GM10847 (cell line): ENCODE results near the gene MAP3K4.

Experiments
- POLR2A ChIP-seq: IDR thresholded peaks from 2 replicates; pipeline ENCODE4 v1.6.1; 2011; ENCODE audit not compliant: insufficient read length; ENCODE audit errors: extremely low read depth

Gene MAP3K4

DNA sequence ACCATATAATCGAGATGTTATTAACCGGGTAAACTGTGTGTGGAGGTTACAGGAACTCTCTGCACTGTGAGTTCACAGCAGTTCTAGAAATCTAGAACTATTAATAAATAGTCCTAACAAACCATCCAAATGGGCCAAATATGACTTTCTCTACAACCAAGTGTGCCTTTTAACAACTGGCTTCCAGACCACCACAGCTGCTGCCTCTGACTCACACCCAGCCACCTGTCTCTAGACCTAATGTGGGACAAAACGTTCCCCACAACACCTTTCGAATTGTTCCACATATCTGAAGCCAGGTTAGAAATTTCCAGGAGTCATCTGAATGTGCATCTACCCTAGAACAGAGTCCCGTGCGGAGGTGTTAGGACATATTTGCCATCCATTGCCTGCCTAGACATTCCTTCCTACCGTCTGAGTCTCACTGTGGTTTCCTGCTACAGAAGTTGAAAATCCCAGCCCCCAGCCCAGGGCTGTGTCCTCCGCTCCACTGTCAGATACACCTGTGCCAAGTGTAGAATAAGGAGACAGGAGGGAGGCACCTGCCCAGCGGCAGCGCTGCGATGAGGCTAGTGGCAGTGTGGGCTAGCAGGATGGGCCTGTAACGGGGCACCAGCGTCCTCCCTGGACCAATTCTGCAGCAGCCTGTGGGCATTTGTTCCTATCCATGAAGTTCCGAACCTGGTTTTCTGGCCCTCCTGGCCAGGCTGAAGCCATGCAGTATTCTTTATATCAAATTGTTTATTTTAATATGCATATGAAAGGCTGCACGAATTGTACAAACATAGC, 28.5 kb upstream of the MAP3K4 start:
- no peak for TF ChIP-seq POLR2A

GRCh38 chr6:160963651-160964050, 27.9 kb upstream of the MAP3K4 start:
- TF ChIP-seq POLR2A: no peak

GRCh38 chr6:160965893-160966292, 25.7 kb upstream of the MAP3K4 start:
- no peak for TF ChIP-seq POLR2A

DNA sequence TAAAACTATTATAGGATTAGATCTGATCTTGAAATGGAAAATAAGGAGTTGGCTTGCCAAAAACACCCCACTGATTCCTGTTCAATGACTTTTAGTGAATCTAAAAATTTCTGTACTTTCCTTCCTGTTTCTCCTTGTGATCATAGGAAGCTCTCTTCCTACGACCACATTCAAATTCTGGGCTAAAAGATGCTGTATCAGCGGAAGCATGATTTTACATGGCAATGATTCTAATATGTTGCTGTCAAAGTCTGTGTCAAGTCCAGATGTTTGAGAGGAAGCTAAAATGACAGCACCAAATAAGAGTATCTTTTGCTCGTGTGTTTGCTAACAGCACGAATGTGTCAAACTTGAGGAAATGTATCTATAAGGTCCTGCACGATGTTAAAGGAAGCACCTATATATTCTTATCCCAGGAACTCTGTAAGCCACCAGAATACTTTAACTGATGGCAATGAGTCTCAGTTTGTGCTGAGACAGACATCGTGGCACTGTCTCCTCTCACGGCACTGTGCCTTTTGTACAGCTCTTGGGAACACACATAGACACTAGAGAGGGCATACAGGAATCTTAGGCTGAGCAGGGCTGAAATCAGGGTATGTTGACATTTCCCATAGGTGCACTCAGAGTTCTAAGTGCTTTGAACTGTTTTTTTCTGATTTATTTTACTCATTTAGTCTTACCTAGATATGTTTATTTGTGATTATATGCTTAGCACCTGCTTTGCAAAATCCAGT, 24.9 kb upstream of the MAP3K4 start:
- no peak for TF ChIP-seq POLR2A

DNA sequence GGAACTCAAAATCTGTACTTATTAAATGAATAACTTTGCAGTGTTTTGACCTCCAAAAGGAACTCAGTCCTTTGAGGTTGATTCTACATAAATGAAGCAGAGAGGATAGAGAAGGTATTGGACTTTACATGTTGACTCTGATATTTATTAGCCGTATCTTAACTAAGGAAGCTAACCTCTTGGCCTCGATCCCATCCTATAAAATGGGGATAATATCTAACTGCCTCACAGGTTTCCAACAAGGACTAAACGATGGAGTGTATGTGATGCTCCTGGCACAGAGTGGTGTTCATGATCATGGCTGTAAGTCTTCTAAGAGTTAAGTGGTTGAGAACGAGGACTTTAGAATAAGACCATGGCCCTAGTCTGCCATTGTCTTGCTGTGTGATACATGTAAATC, 24.2 kb upstream of the MAP3K4 start:
- no peak for TF ChIP-seq POLR2A

GRCh38 chr6:160967833-160968232, 23.7 kb upstream of the MAP3K4 start:
- TF ChIP-seq POLR2A: no peak

DNA sequence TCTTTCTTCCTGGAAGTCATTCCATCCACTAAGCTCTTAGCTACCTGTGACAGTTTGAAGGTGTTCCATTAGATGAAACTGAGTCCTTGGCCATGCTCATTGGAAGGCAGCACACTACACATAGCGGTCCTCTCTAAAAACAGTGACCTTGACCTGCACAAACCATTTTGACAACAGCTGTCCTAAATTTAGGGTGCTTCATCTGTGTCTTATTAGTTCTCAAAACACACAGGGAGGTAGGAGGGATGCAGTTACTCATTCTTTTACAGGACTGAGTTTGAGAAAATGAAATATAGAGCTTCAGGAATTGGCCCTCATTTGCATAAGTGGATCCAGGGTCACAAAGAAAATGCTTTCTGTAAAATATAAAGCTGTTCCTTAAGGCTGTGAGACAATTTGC, 20.4 kb upstream of the MAP3K4 start:
- TF ChIP-seq POLR2A: no peak

DNA sequence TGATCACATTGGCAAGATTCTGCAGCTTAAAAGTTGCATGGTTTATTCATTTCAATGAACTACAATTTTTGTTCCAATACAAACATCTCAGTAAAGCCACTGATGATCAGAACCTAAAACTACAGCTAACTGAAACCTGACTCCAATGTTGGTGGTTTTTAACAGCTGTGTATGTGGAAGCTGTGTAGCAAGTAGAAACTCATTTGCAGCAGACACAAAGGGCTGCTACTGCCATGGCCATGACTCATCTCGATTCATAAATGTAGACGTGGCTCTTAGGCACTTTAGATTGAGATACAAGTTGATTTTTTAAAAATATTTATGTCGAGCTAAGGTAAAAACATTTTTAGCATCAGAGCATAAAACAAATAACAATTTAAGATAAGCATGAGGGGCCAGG, 19.5 kb upstream of the MAP3K4 start:
- TF ChIP-seq POLR2A: no peak

DNA sequence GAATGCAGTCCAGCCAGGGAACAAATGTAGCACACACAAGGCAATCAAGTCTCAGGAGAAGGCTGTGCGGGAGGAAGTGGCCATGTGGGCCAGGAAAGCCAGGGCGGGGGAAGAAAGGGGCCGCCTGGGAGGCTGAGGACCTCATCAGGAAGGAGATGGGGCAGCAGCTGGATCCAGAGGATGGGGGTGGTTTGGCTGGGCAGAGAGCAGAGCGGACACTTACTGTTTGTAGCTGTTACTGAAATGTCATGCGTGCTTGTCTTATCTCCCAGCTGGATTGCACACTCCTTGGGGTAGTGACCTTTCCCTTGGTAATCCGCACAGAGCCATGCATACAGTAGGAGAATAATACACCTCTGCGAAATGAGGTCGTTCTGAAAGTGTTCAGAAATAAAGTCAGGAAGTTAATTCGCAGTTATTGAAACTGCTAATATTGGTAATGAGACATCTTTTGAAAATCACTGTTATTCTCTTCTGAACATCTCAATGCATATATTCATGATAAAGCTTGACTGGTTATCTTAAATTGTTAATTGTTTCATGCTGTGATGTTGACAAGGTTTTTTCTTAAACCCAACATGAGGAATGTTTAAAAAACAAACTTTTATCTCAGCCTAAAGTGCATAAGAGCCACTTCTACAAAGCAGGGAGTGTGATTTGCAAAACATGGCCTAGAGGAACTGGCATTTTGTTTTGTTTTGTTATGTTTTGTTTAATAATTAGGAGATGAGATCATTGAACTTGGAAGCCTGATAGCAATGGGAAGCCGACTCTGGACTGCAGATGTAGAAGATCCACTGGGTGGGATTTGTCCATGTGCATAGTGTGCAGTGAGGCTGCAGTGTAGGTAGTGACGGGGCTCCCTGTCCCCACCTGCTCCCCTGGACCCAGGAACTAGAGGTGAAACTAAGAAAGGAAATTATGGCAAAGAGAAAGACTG, 18.0 kb upstream of the MAP3K4 start:
- no peak for TF ChIP-seq POLR2A

DNA sequence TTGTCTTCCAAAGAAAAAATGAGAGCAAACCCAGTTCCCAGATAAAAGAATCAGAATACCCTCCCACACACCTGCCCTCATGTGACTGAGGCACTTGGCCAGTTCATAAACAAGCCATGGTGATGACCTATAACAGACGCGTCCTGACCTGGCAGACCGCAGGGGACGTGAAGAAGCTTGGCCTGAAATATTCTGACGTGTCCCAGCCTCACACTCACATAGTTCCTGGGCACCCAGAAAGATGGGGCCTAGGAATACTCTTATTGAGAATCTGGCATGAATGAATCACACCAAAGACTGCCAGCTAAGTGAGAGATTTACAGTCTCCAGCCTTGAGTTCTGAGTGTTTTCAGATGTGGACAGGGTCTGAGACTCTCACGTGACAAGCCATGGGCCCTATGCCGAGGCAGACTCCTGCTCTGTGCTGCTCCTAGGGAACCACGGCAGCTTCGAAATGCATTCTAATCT, 17.2 kb upstream of the MAP3K4 start:
- no peak for TF ChIP-seq POLR2A

GRCh38 chr6:160975162-160975561, 16.4 kb upstream of the MAP3K4 start:
- TF ChIP-seq POLR2A: no peak

DNA sequence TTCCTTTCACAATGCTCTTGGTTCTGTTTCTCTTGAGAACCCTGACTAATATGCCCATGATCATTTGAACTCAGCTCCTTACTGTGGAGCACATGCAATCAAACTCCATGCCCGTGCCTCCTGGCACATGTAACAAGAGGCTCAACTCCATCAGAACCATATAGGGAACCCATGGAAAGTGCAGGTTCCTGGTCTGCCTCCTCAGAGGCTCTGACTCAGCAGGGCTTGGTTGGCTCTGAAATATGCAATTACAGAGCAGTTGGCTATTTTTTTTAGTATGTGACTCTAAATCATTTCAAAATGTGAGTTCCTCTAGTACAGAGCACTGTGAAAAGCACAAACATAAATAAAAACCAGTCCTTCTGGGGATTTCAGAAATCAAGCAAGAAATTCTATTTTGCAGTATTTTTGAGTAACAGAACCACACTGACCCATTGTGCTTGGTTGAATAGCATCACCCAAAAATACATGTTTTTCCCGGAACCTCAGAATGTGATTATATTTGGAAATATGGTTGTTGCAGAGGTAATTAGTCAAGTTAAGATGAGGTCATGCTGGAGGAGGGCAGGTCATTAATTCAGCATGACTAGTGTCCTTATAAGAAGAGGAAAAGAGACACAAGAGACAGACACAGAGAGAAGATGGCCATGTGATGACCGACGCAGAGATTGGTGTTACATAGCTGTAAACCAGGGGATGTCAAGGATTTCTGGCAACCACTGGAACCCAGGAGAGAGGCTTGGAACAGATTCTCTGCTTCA, 13.2 kb upstream of the MAP3K4 start:
- no peak for TF ChIP-seq POLR2A

DNA sequence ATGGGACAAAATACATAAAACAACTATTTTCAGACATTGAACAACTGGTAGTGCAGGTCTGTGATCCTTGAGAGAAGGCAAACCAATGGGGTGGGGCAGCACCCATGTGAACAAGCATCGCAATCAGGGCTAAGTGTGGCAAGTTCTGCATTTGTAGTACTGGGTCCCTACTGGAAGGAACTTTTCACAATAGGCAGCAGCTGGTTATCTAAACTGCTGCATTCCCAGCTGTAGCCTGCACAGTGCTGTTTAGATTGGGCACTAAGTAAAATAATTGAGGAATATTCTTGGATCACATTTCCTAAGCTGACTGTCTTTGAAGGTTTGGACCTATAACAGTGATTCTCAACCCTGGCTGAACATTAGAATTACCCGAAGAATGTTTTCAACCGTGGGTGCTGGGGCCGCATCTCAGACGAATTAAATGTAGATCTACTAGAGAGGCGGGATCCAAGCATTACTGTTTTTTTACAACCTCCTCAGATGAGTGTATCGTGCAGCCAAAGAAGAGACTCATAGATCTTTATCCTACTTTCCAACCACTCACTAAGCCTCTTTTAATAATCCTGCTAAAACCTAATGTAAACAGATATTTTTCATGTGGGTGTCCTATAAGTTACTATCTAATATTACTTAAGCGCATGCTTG, 12.4 kb upstream of the MAP3K4 start:
- TF ChIP-seq POLR2A: no peak

GRCh38 chr6:160986851-160987250, 4.7 kb upstream of the MAP3K4 start:
- no peak for TF ChIP-seq POLR2A

DNA sequence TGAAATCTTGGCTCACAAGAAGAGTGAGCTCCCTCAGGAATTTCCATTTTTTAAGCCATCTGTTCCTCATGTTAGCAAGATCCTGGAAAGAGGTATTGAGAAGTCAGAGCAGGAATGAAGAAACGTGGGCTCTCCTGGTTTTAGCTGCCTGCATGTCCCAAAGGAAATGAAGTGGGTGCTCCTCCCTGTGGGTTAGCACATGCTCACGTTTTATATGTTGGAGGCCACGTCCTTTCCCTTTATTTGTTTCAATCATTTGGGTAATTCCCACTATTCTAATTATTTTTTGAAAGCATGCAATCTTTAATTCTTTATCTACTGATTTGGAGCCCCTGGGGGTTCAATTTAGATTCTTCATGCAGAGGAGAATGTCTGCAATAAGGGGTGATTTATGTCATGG, 4.3 kb upstream of the MAP3K4 start:
- TF ChIP-seq POLR2A: no peak
